GM12878 (cell line): ENCODE data around the gene ERI2.

Source experiments
- CHD4 ChIP-seq: fragments of 200-600 bp; sonication (generic); IDR thresholded peaks from 2 replicates; pipeline ENCODE4 v1.6.1; 2016; ENCODE audit warnings: mild to moderate bottlenecking
- CTCF ChIP-seq, 3 experiments: IDR thresholded peaks in 2 of 3; conservative IDR thresholded peaks in 1 of 3; 2 replicates each; pipeline ENCODE4 v1.5.1; 2011; ENCODE audit warnings: low read depth in 3 of 3, low read length in 3 of 3, mild to moderate bottlenecking in 3 of 3, control low read depth in 2 of 3, moderate library complexity in 2 of 3, inconsistent platforms in 1 of 3, mixed read lengths in 1 of 3; ENCODE audit not compliant: control insufficient read depth in 2 of 3, insufficient read depth in 1 of 3; ENCODE audit errors: extremely low read depth in 1 of 3
- IRF3 ChIP-seq: fragments of 450-650 bp; IDR thresholded peaks from 2 replicates; pipeline ENCODE4 v1.6.1; 2014; ENCODE audit warnings: mild to moderate bottlenecking
- JUNB ChIP-seq: IDR thresholded peaks from 2 replicates; pipeline ENCODE4 v1.6.1; 2016; ENCODE audit warnings: antibody characterized with exemption, mild to moderate bottlenecking
- NBN ChIP-seq: fragments of 450-650 bp; IDR thresholded peaks from 2 replicates; pipeline ENCODE4 v1.6.1; 2016
- POLR2A ChIP-seq: IDR thresholded peaks from 2 replicates; pipeline ENCODE4 v1.6.1; 2011; ENCODE audit warnings: low read depth, mild to moderate bottlenecking, low read length
- SIN3A ChIP-seq: IDR thresholded peaks from 2 replicates; pipeline ENCODE4 v1.6.1; 2012; ENCODE audit warnings: low read depth, low read length, improper control_type of control experiment
- STAT3 ChIP-seq: IDR thresholded peaks from 2 replicates; pipeline ENCODE4 v1.6.1; 2011; ENCODE audit warnings: low read depth, low read length, improper control_type of control experiment
- ZZZ3 ChIP-seq: IDR thresholded peaks from 2 replicates; pipeline ENCODE4 v1.6.1; 2011; ENCODE audit warnings: low read depth; ENCODE audit not compliant: control insufficient read depth, insufficient read length

- TF ChIP-seq POLR2A: no peak
- TF ChIP-seq NBN: no peak
- TF ChIP-seq IRF3: no peak
- TF ChIP-seq JUNB: peak; percentile 51
- TF ChIP-seq ZZZ3: no peak
- no peak for TF ChIP-seq CTCF (IDR thresholded peaks at IDR 0.05 in 2 of 3, conservative IDR thresholded peaks at IDR 0.05 in 1 of 3; ENCODE audit: control insufficient read depth in 2 of 3, extremely low read depth in 1 of 3, insufficient read depth in 1 of 3, low read depth in 3 of 3, low read length in 3 of 3)
- no peak for TF ChIP-seq CHD4
- TF ChIP-seq STAT3: no peak
- TF ChIP-seq SIN3A: no peak
These were observed 8.5 kb upstream of the ERI2 start for GRCh38 chr16:20814784-20815183.
